Stomach (tissue), 19 donors: ENCODE measurements around the gene GEMIN8. TPM values are rescaled to one million over a fixed set of nuclear protein-coding genes. Genes with fewer than 3 reads are reported as not detected.

ENCODE experiments used
- DNase-seq, 2 donors: peaks; one replicate each; pipeline versions ENCODE4 v3.0.0 to v3.0.0-alpha.2; 2013 to 2019
- H3K27ac ChIP-seq, 5 donors: fragments of 200-600 bp in 4 of 5; sonication (generic) in 4 of 5; one replicate each; pipeline ENCODE4 v1.5.1; 2013 to 2019; ENCODE audit warnings: mild to moderate bottlenecking in 1 of 5, moderate library complexity in 1 of 5
- H3K27me3 ChIP-seq, 3 donors: fragments of 200-600 bp; sonication (generic); one replicate each; pipeline ENCODE4 v1.5.1; 2017 to 2019; ENCODE audit warnings: mixed run types in 1 of 3
- H3K36me3 ChIP-seq, 4 donors: fragments of 200-600 bp; sonication (generic); 1 replicate in 3 of 4; 2 replicates in 1 of 4; pipeline ENCODE4 v1.5.1; 2016 to 2019
- H3K4me1 ChIP-seq, 4 donors: fragments of 200-600 bp; sonication (generic); one replicate each; pipeline ENCODE4 v1.5.1; 2016 to 2019
- H3K4me3 ChIP-seq, 4 donors: fragments of 200-600 bp; sonication (generic) in 3 of 4; one replicate each; pipeline ENCODE4 v1.5.1; 2016 to 2019; ENCODE audit warnings: mild to moderate bottlenecking in 1 of 4
- H3K9me3 ChIP-seq, 4 donors: fragments of 200-600 bp; sonication (generic); one replicate each; pipeline ENCODE4 v1.5.1; 2016 to 2019
- EP300 ChIP-seq: sonication (generic); formaldehyde crosslinking; IDR thresholded peaks from one replicate; pipeline ENCODE4 v1.6.1; 2017; ENCODE audit warnings: antibody characterized with exemption
- POLR2A ChIP-seq, 4 donors: fragments of 450-650 bp; IDR thresholded peaks; one replicate each; pipeline ENCODE4 v1.6.1; 2016; ENCODE audit warnings: antibody characterized with exemption in 4 of 4, control low read depth in 2 of 4, mild to moderate bottlenecking in 1 of 4, moderate library complexity in 1 of 4
- POLR2AphosphoS5 ChIP-seq, 3 donors: sonication (generic); formaldehyde crosslinking; IDR thresholded peaks; one replicate each; pipeline ENCODE4 v1.6.1; 2016; ENCODE audit warnings: antibody characterized with exemption in 3 of 3
- WGBS, 5 donors: extraction: QIAGEN DNeasy Blood & Tissue Kit in 3 of 5; methylation state at CpG; one replicate each; pipeline versions ENCODE4 v1.1.5 to v1.1.7; 2013 to 2018; 5-methylcytosine and 5-hydroxymethylcytosine counted together
- intact Hi-C: fragments of 100-400 bp; cut with DNase I; formaldehyde crosslinking; loops from one replicate; pipeline ENCODE4 v1.15.1; 2023; ENCODE audit warnings: low total_unique reads
- long read RNA-seq, 10 donors: transcript quantifications; one replicate each; lab custom pipeline, GENCODE V29; 2026
- polyA plus RNA-seq, 3 donors: library from polyadenylated mRNA; stranded (reverse); fragments of 200-250 nt; gene quantifications; one replicate each; pipeline ENCODE4 v1.2.3, GENCODE V29; 2013
- total RNA-seq, 5 donors: library from RNA; depleted of rRNA; stranded (reverse); fragments of >200 nt; gene quantifications; one replicate each; pipeline versions ENCODE4 v1.1.0 to v1.2.3, GENCODE V29; 2014 to 2016
- TF ChIP-seq, protein P1 (sequence below), 7 experiments: fragments of 450-650 bp in 4 of 7; fragments of 200-600 bp in 3 of 7; sonication (generic) in 3 of 7; IDR thresholded peaks; one replicate each; pipeline ENCODE4 v1.5.1; 2016 to 2019; ENCODE audit warnings: antibody characterized with exemption in 7 of 7, control low read depth in 2 of 7, mild to moderate bottlenecking in 1 of 7
- donor health status: healthy with polysubstance abuse.
- donor health status: Bipolar disorder and iron deficiency.
- donor health status: healthy.

The GEMIN8 gene, protein sequence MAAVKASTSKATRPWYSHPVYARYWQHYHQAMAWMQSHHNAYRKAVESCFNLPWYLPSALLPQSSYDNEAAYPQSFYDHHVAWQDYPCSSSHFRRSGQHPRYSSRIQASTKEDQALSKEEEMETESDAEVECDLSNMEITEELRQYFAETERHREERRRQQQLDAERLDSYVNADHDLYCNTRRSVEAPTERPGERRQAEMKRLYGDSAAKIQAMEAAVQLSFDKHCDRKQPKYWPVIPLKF
- total RNA-seq: 10 to 100 TPM in 3 of 5 donors, 1 to 10 TPM in 2; 4.3 to 33.5 (median 10.5) TPM
- polyA plus RNA-seq: 10 to 100 TPM; 13.7 to 18.8 (median 17.3) TPM
- long read RNA-seq, donor 1: 0 reads
- long read RNA-seq, donor 2: 0 reads
- long read RNA-seq, donor 3: 0 reads
- long read RNA-seq, donor 4: 0 reads
- long read RNA-seq, donor 5: 0 reads
- long read RNA-seq, donor 6, transcript GEMIN8-203 (4 exons, 1,119 nt): major isoform, 6 of 13 reads
- long read RNA-seq, donor 6, partial matches to known transcripts: 0 of 13 reads
- long read RNA-seq, donor 6, other reads (novel, unspliced or antisense): 7 of 13 reads
- long read RNA-seq, donor 7, partial matches to known transcripts: 0 of 3 reads
- long read RNA-seq, donor 7, other reads (novel, unspliced or antisense): 0 of 3 reads
- long read RNA-seq, donor 8, partial matches to known transcripts: 0 of 2 reads
- long read RNA-seq, donor 8, other reads (novel, unspliced or antisense): 0 of 2 reads
- long read RNA-seq, donor 9, partial matches to known transcripts: 0 of 1 reads
- long read RNA-seq, donor 9, other reads (novel, unspliced or antisense): 0 of 1 reads
- long read RNA-seq, donor 10: 0 reads

DNA sequence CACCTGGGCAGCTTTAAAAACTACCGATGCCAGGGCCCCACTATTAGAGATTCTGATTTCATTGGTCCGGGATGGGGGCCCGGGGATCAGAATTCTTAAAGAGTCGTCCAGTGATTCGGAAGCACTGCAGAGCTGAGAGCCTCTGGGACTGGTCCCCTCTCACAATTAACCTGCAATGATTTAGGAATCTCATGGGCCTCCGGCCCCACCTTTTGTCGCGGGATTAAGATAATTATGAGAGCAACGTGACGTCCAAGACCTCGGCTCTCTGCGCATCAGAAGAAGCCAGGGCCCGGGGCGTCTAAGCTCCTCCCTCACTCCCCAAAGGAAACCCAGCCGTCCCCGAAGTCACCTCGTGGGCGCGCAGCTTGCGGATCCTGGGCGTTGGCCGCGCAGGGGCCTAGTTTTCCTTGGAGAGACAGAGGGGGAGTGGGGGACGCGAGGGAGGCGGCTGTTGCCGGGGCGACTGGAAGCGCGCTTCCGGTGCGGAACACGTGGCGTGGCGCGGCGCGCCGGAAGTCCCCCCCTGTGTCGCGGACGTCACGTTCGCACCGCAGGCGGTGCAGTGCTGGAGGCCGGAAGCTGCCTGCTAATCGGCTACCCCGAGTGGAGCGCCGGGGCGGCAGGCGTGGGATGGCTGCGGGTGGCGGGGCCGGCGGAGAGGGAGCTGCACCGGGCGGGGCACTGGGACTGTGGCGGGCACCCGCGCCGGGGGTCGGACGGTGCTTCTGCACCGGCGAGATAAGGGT lies at the start of gene GEMIN8:
TSS of gene GEMIN8 (minus strand) at position 468 of the 749 bp plus-strand sequence. CDS start 8,414 bp downstream, outside the sequence.
- 0 to 10% (median 0%) methylated on average over 9 to 67 of the region's 67 CpGs for WGBS, 5 donors
- peak; percentile 88 to 97 for DNase-seq
- Histone ChIP-seq H3K9me3 (no peaks in the 10 kb centered on the region), H3K27me3 (peaks cover 0 to 11% (median 0%) of the 10 kb centered on the region in 3 donors), H3K4me3 (peak within 1 kb of the TSS; percentile 55 to 65 (median 64)), H3K4me1 (peaks cover 0 to 40% (median 17%) of the 10 kb centered on the region in 4 donors), H3K36me3 (no peaks in the 10 kb centered on the region), H3K27ac (peak within 1 kb of the TSS; percentile 88 to 94 (median 90))
- peak; percentile 66 to 96 (median 79) for TF ChIP-seq POLR2AphosphoS5 (IDR thresholded peaks at IDR 0.05)
- TF ChIP-seq, protein P1, sequence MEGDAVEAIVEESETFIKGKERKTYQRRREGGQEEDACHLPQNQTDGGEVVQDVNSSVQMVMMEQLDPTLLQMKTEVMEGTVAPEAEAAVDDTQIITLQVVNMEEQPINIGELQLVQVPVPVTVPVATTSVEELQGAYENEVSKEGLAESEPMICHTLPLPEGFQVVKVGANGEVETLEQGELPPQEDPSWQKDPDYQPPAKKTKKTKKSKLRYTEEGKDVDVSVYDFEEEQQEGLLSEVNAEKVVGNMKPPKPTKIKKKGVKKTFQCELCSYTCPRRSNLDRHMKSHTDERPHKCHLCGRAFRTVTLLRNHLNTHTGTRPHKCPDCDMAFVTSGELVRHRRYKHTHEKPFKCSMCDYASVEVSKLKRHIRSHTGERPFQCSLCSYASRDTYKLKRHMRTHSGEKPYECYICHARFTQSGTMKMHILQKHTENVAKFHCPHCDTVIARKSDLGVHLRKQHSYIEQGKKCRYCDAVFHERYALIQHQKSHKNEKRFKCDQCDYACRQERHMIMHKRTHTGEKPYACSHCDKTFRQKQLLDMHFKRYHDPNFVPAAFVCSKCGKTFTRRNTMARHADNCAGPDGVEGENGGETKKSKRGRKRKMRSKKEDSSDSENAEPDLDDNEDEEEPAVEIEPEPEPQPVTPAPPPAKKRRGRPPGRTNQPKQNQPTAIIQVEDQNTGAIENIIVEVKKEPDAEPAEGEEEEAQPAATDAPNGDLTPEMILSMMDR (IDR thresholded peaks at IDR 0.05): no peak
- intact Hi-C loops: loop anchor here (10.0 kb wide), 1 partner anchor 385 kb away; no protein-coding TSS in a partner anchor

DNA sequence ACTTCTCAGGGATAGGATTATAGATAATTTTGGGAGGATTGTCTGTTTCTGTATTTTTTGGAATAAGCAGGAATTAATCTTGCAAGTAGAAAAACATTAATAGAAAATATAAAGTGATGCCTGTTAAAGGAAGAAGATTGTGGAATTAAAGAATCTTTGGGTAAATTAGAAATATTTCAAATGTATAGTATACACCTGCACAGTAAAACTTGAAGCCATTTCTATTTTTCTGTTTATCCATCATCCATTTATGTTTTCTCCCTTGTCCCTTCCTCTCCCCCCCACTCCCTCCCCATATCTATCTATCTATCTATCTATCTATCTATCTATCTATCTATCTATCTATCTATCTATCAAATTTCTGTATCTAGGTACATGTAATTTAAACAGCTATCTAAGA lies 46.9 kb upstream of the GEMIN8 start:
- Histone ChIP-seq H3K9me3 (no peaks in the 10 kb centered on the region), H3K4me3 (no peak overlapping the region), H3K4me1 (peaks cover 0 to 10% (median 0%) of the 10 kb centered on the region in 4 donors), H3K36me3 (no peaks in the 10 kb centered on the region), H3K27ac (no peak overlapping the region), H3K27me3 (peaks cover 0 to 5% (median 0%) of the 10 kb centered on the region in 3 donors)
- TF ChIP-seq, protein P1 (IDR thresholded peaks at IDR 0.05): no peak
- no peak for TF ChIP-seq EP300
- DNase-seq: no peak
- intact Hi-C loops: no loop called here

DNA sequence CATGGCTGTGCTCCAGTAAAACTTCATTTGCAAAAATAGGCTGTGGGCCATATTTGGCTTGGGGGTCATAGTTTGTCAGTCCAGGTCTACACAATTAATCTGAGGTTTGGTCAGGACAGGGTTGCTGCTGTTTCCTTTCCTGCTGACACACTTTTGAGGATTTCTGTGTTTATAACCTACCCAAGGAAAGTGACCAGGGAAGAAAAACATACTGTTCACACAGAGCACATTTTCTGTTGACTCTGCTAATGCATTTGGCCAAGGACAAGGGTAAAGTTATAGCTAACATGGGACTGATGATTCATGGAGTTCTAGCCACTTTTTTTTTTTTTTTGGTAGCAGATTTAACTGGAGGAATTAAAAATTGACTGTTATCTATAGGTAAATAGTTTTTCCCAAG lies 43.9 kb upstream of the GEMIN8 start:
- no peak overlapping the region for H3K4me3 ChIP-seq
- H3K9me3 ChIP-seq: no peaks in the 10 kb centered on the region
- DNase-seq: peak in 1 of 2 donors; percentile 22
- intact Hi-C loops: no loop called here
- H3K4me1 ChIP-seq: peaks cover 0 to 10% (median 0%) of the 10 kb centered on the region in 4 donors
- peaks cover 0 to 5% (median 0%) of the 10 kb centered on the region in 3 donors for H3K27me3 ChIP-seq
- H3K27ac ChIP-seq: peak overlapping the region in 1 of 5 donors; percentile 2
- no peaks in the 10 kb centered on the region for H3K36me3 ChIP-seq
- TF ChIP-seq, protein P1 (IDR thresholded peaks at IDR 0.05): no peak
- TF ChIP-seq POLR2AphosphoS5 (IDR thresholded peaks at IDR 0.05) (no peak), EP300 (no peak), POLR2A (IDR thresholded peaks at IDR 0.05) (no peak)

DNA sequence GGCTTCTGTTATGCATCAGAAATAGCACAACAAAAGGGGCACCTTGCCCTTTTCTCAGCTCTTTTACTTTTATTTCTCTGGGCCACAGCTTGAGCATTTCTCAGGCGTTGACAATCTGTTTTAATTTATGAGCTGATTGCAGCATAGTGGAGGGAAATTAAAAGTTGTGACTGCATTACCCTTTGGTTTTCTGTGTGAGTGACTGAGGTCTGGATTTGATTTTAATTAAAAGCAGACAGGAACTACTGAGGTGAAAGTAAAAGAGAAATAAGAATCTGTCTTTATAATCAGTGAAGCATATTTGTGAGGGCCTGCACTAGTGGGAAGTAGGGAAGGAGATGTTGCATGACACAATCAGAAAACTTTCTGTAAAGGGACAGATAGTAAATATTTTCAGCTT lies 43.4 kb upstream of the GEMIN8 start:
- no peak overlapping the region for H3K4me3 ChIP-seq
- no peaks in the 10 kb centered on the region for H3K36me3 ChIP-seq
- no peaks in the 10 kb centered on the region for H3K9me3 ChIP-seq
- H3K27me3 ChIP-seq: peaks cover 0 to 5% (median 0%) of the 10 kb centered on the region in 3 donors
- 23 to 38% (median 33%) methylated on average over 1 of the region's 1 CpG for WGBS, 5 donors
- H3K27ac ChIP-seq: peak overlapping the region in 1 of 5 donors; percentile 2
- TF ChIP-seq, protein P1 (IDR thresholded peaks at IDR 0.05): no peak
- TF ChIP-seq EP300 (no peak), POLR2A (IDR thresholded peaks at IDR 0.05) (no peak), POLR2AphosphoS5 (IDR thresholded peaks at IDR 0.05) (no peak)
- peaks cover 0 to 10% (median 0%) of the 10 kb centered on the region in 4 donors for H3K4me1 ChIP-seq
- DNase-seq: no peak
- intact Hi-C loops: no loop called here
